HepG2 (cell line): Measurements from ENCODE around the gene ZBTB46. TPM values are rescaled to one million over a fixed set of nuclear protein-coding genes. Genes with fewer than 3 reads are reported as not detected.

Source experiments
- ARHGAP35 ChIP-seq: sonication (generic); formaldehyde crosslinking; IDR thresholded peaks from 2 replicates; pipeline ENCODE4 v1.9.0; 2022; ENCODE audit warnings: mild to moderate bottlenecking, inconsistent platforms, moderate library complexity, missing genetic modification reagents, borderline replicate concordance
- HMG20A ChIP-seq: IDR thresholded peaks from 2 replicates; pipeline ENCODE4 v1.6.1; 2016; ENCODE audit warnings: borderline replicate concordance
- KDM2A ChIP-seq: sonication (generic); formaldehyde crosslinking; IDR thresholded peaks from 2 replicates; pipeline ENCODE4 v1.4.0; 2020; ENCODE audit warnings: low read depth, missing genetic modification reagents, borderline replicate concordance
- KMT2B ChIP-seq: IDR thresholded peaks from 2 replicates; pipeline ENCODE4 v1.6.1; 2016; ENCODE audit warnings: missing genetic modification reagents, missing compliant biosample characterization
- PHF21A ChIP-seq: sonication (generic); formaldehyde crosslinking; IDR thresholded peaks from 2 replicates; pipeline ENCODE4 v1.5.0; 2020; ENCODE audit warnings: mild to moderate bottlenecking, missing genetic modification reagents
- POGZ ChIP-seq: sonication (generic); formaldehyde crosslinking; IDR thresholded peaks from 2 replicates; pipeline ENCODE4 v1.4.0; 2020; ENCODE audit warnings: mild to moderate bottlenecking, missing genetic modification reagents
- SATB2 ChIP-seq: sonication (generic); formaldehyde crosslinking; IDR thresholded peaks from 2 replicates; pipeline ENCODE4 v1.5.0; 2020; ENCODE audit warnings: missing genetic modification reagents
- SYNCRIP ChIP-seq: fragments of 200-400 bp; formaldehyde crosslinking; IDR thresholded peaks from 2 replicates; pipeline ENCODE4 v1.6.1; 2018; ENCODE audit warnings: mild to moderate bottlenecking, low read depth, low read length; ENCODE audit not compliant: insufficient read depth
- TAF1 ChIP-seq: sonication (generic); formaldehyde crosslinking; IDR thresholded peaks from 2 replicates; pipeline ENCODE4 v1.4.0; 2020; ENCODE audit warnings: missing genetic modification reagents
- ZBTB44 ChIP-seq: sonication (generic); formaldehyde crosslinking; IDR thresholded peaks from 2 replicates; pipeline ENCODE4 v1.4.0; 2020; ENCODE audit warnings: missing genetic modification reagents
- ZNF160 ChIP-seq: sonication (generic); formaldehyde crosslinking; IDR thresholded peaks from 2 replicates; pipeline ENCODE4 v1.8.0; 2022; ENCODE audit warnings: mild to moderate bottlenecking, inconsistent platforms, missing genetic modification reagents
- ZNF207 ChIP-seq: fragments of 450-650 bp; IDR thresholded peaks from 2 replicates; pipeline ENCODE4 v1.6.1; 2016; ENCODE audit warnings: antibody characterized with exemption, borderline replicate concordance
- ZNF513 ChIP-seq: sonication (generic); formaldehyde crosslinking; conservative IDR thresholded peaks from 2 replicates; pipeline ENCODE4 v1.5.0; 2020; ENCODE audit warnings: missing genetic modification reagents
- ZNF749 ChIP-seq: sonication (generic); formaldehyde crosslinking; IDR thresholded peaks from 2 replicates; pipeline ENCODE4 v1.8.0; 2022; ENCODE audit warnings: mild to moderate bottlenecking, missing genetic modification reagents, moderate library complexity, borderline replicate concordance
- polyA plus RNA-seq, 8 experiments: library from polyadenylated mRNA; depleted of rRNA in 3 of 8; stranded (reverse) in 7 of 8; unstranded in 1 of 8; fragments of >200 nt; fragmentation: Illumina TruSeq in 4 of 8; extraction: Trizol in 4 of 8; gene quantifications; 2 replicates each; pipeline versions ENCODE4 v1.2.1 to v1.2.3, GENCODE V29; 2011 to 2016; ENCODE audit warnings: low read depth in 4 of 8, missing spikeins in 1 of 8, mixed read lengths in 1 of 8; ENCODE audit not compliant: insufficient read depth in 1 of 8
- total RNA-seq, 5 experiments: library from RNA; depleted of rRNA; stranded (reverse); fragments of >200 nt; fragmentation: Illumina TruSeq; extraction: Trizol; gene quantifications; 2 replicates each; pipeline ENCODE4 v1.2.3, GENCODE V29; 2016; ENCODE audit warnings: low read depth in 1 of 5
- TF ChIP-seq, protein P1 (sequence below): sonication (generic); formaldehyde crosslinking; IDR thresholded peaks from 2 replicates; pipeline ENCODE4 v1.8.1; 2023; ENCODE audit warnings: mild to moderate bottlenecking, moderate library complexity, missing genetic modification reagents
- TF ChIP-seq, protein P2 (sequence below): sonication (generic); formaldehyde crosslinking; IDR thresholded peaks from one replicate; pipeline ENCODE4 v1.5.1; 2020; ENCODE audit warnings: mild to moderate bottlenecking, missing genetic modification reagents; ENCODE audit errors: not compliant biosample characterization

ZBTB46 gene
- total and polyA plus RNA-seq, 2 of the 13 experiments (the other 11 are each of a cell fraction or from before 2014, with no cell fraction given): 1.6 to 13.5 TPM

- TF ChIP-seq POGZ (CRISPR knock-in tag) (no peak), SYNCRIP (no peak), ZNF749 (CRISPR knock-in tag) (no peak), KMT2B (CRISPR knock-in tag) (no peak), ZNF207 (no peak), PHF21A (CRISPR knock-in tag) (0 out of 2 replicates have a peak, but pooled peaks have one; percentile 20), HMG20A (CRISPR knock-in tag) (no peak), ZNF513 (no peak), ARHGAP35 (CRISPR knock-in tag) (peak; percentile 48; the same call in 1 of the 2 replicates), TAF1 (CRISPR knock-in tag) (no peak), KDM2A (CRISPR knock-in tag) (no peak), ZBTB44 (CRISPR knock-in tag) (no peak), SATB2 (CRISPR knock-in tag) (no peak), ZNF160 (CRISPR knock-in tag) (no peak; the same call in 1 of the 2 replicates)
- TF ChIP-seq, protein P1, sequence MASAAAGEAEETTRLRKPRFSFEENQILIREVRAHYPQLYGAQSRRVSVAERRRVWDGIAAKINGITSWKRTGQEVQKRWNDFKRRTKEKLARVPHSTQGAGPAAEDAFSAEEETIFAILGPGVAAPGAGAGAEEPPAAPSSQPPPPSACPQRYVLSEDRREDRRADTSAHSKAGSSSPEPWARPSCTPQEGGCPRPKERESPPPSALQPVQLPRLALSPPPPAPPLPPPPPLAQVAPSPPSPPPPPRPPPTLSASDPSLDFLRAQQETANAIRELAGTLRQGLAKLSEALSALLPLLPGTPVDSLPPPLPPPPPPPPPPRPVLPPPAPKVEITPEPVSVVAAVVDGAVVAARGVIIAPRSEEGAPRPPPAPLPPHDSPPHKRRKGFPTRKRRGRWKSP (CRISPR knock-in tag): no peak
- TF ChIP-seq, protein P2, sequence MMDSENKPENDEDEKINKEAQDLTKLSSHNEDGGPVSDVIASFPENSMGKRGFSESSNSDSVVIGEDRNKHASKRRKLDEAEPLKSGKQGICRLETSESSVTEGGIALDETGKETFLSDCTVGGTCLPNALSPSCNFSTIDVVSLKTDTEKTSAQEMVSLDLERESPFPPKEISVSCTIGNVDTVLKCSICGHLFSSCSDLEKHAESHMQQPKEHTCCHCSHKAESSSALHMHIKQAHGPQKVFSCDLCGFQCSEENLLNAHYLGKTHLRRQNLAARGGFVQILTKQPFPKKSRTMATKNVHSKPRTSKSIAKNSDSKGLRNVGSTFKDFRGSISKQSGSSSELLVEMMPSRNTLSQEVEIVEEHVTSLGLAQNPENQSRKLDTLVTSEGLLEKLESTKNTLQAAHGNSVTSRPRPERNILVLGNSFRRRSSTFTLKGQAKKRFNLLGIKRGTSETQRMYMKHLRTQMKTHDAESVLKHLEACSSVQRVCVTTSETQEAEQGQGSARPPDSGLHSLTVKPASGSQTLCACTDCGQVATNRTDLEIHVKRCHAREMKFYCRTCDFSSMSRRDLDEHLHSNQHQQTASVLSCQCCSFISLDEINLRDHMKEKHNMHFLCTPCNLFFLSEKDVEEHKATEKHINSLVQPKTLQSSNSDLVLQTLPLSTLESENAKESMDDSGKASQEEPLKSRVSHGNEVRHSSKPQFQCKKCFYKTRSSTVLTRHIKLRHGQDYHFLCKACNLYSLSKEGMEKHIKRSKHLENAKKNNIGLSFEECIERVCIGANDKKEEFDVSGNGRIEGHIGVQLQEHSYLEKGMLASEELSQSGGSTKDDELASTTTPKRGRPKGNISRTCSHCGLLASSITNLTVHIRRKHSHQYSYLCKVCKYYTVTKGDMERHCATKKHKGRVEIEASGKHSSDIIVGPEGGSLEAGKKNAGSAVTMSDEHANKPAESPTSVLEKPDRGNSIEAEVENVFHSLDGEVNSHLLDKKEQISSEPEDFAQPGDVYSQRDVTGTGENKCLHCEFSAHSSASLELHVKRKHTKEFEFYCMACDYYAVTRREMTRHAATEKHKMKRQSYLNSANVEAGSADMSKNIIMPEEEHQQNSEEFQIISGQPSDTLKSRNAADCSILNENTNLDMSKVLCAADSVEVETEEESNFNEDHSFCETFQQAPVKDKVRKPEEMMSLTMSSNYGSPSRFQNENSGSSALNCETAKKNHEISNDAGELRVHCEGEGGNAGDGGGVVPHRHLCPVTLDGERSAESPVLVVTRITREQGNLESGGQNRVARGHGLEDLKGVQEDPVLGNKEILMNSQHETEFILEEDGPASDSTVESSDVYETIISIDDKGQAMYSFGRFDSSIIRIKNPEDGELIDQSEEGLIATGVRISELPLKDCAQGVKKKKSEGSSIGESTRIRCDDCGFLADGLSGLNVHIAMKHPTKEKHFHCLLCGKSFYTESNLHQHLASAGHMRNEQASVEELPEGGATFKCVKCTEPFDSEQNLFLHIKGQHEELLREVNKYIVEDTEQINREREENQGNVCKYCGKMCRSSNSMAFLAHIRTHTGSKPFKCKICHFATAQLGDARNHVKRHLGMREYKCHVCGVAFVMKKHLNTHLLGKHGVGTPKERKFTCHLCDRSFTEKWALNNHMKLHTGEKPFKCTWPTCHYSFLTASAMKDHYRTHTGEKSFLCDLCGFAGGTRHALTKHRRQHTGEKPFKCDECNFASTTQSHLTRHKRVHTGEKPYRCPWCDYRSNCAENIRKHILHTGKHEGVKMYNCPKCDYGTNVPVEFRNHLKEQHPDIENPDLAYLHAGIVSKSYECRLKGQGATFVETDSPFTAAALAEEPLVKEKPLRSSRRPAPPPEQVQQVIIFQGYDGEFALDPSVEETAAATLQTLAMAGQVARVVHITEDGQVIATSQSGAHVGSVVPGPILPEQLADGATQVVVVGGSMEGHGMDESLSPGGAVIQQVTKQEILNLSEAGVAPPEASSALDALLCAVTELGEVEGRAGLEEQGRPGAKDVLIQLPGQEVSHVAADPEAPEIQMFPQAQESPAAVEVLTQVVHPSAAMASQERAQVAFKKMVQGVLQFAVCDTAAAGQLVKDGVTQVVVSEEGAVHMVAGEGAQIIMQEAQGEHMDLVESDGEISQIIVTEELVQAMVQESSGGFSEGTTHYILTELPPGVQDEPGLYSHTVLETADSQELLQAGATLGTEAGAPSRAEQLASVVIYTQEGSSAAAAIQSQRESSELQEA (CRISPR knock-in tag): no peak
Measured at GRCh38 chr20:63734946-63735858, 95.9 kb downstream of the ZBTB46 start (continued).
